GM21576 (cell line): ENCODE data around the gene RARS1.
"Not testable (repeated sequence)": the region's sequence is repeated elsewhere in the genome, so short reads cannot be mapped to it uniquely, and the experiment has no call there.

Experiments
- ATAC-seq: cut with Tn5 transposase; IDR thresholded peaks from one replicate; pipeline ENCODE4 v1.9.1; 2021; ENCODE audit warnings: mild to moderate bottlenecking, moderate library complexity; ENCODE audit not compliant: unreplicated experiment

Gene RARS1

GRCh38 chr5:168479166-168479565, 7.1 kb upstream of the RARS1 start:
- no peak for ATAC-seq

DNA sequence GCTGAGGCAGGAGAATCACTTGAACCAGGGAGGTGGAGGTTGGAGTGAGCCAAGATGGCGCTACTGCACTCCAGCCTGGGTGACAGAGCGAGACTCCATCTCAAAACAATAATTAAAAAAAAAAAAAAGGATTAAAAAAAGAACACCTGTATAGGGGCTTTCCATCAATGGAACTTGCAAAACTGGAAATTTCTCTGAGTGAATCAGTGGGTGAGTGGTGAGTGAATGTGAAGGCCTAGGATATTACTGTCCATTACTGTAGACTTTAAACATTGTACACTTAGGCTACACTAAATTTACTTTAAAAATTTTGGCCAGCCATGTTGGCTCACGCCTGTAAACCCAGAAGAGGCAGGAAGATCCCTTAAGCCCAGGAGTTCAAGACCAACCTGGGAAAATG, 5.7 kb upstream of the RARS1 start:
- no peak for ATAC-seq

DNA sequence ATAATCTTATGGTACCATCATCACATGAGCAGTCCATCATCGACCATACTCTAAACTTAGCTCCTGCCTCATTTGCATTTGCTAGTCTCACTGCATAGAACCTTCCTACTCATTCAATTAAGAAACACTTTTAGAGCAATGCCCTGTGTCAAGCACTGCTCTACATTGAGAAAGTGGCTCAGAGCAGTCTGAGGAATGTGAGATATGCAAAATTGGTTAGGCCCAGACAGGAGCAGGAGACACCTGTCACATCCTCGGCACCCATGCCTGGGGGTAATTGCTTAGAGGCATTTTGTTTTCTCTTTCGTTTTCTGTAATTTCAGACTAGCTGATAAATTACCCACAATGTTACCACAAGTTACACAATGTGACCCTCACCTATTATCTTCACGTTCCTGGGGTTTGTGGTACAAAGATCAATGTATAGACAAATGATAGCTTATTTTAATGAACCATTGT, 4.9 kb upstream of the RARS1 start:
- ATAC-seq, result peak; percentile 94

DNA sequence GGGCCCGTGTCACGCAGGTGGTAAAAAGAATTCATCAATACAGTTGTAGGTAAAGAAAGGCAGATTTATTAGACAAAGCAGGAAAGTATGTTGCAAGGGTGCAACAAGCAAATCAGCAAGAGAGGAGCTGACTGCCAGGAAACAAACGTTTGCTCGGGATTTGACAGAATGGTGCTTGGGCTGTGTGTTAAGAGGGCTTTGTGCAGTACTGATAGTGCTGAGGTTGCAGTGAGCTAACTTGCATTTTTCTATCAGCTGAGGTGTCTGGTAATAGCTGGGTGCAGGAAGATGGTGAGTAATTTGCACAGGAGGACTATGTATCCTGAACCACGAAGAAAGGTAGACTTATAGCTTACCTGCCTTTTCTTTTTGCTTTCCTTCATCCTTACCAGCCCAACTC, 3.9 kb upstream of the RARS1 start:
- no peak for ATAC-seq

GRCh38 chr5:168489059-168489458, 2.8 kb downstream of the RARS1 start:
- ATAC-seq, result no peak

- no peak for ATAC-seq
Observed at GRCh38 chr5:168494057-168494555, 7.8 kb downstream of the RARS1 start.

DNA sequence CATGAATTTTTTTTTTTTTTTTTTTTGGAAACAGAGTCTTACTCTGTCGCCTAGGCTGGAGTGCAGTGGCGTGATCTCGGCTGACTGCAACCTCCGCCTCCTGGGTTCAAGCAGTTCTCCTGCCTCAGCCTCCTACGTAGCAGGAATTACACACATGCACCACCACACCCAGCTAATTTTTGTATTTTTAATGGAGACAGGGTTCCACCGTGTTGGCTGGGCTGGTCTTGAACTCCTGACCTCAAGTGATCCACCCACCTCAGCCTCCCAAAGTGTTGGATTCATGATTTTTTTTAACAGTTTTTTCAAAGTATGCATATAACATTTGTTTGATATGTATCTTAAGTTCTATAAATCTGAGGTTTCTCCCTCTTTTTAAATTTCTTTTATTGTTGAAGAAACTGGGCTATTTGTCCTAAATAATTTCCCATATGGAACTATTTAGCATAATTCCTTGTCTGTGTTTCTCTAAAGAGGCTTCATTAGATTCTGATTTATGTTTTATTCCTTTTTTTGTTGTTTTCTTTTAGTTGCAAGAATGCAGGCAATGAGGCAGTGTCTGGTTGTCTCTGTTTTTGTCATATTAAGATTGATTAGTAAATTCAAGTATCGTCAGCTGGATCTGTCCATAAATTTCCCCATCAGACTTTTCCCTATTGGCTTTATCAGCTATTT, 16.4 kb downstream of the RARS1 start:
- ATAC-seq, result no peak

- no peak for ATAC-seq
Observed at GRCh38 chr5:168513861-168514428, 27.7 kb downstream of the RARS1 start.

DNA sequence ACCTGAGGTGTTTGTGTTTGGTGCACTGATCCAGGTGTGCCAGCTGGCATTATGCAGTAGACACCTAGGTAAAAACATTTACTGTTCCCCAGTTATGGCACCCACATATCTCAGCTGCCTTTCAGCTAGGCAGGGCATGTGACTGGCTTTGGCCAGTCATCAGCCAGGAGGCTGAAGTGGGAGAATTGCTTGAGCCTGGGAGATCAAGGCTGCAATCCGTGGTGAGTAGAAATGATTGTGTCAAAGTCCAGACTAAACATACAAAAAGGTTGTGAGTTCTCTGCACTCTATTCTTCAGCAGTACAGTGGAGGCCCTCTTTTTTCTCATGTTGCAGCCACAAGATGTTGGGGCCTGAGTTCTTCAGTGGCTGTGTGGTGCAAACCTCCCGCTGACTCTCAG, 39.6 kb downstream of the RARS1 start:
- ATAC-seq, result no peak

GRCh38 chr5:168527756-168528295, 41.6 kb downstream of the RARS1 start:
- ATAC-seq, result no peak

DNA sequence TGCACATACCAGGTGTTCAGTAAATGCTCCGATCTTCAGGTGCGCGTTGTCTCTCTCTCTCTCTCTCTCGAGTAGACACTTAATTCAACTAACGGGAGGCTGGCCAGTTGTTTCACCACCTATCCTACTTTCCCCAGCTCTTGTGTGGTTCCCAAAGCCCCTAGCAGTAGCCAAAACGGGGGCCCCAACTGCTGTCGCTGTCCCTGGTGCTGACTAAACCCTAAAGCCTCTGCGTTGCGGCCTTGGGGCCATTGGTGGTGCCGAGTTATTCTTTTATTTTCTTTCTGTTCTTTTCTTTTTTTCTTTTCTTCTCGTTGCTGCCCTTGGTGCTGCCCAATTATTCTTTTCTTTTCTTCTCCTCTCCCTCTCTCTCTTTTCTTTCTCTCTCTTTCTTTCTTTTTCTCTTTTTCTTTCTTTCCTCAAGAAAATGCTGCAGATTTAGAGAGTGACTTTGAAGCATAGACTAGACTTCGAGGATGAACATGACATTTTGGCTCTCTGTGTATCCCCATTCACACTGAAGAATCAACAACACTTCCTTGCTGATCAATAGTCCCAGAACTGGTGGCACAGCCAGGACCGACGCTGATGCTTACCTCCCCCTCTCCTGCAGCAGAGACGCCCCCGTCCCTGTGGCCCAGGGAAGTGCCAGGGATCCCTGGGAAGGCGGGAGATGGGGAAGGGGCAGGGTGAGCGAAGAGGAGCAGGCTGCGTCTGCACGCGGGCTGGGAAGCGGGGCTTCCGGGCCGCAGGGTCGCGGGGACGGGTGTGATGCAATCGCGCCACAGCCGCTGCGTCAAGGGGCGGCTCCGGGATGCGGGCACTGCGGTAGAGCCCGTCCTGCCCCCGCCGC, 42.5 kb downstream of the RARS1 start, which contains the start of gene FBLL1:
FBLL1 (plus strand) TSS at position 785 of the 853 bp plus-strand sequence. CDS start 200 bp downstream, outside the sequence.
- no peak for ATAC-seq

- no peak for ATAC-seq
Observed at GRCh38 chr5:168529374-168530234, 43.3 kb downstream of the RARS1 start.

DNA sequence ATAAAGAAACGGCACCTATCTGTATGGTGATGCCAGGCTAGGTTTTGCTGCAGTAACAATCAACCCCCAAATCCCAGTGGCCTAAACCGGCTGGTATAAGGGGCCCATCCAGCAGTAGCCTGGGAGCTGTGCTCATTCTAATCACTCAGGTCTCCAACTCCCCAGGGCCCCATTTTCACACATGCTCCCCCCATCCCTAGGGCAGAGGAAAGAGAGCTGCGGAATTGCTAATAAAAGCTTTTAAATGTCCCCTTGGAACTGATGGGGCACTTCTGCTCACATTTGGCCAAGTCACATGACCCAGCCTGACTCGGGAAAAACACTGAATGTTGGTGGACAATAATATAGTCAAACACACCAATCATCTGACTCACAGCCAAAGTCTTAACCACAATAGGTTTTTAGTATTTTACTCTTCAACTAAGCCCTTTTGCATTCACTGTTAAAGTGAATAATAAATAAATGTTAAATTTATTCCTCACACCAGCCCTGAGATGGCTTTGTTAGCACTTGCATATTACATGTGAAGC, 44.4 kb downstream of the RARS1 start:
- no peak for ATAC-seq

DNA sequence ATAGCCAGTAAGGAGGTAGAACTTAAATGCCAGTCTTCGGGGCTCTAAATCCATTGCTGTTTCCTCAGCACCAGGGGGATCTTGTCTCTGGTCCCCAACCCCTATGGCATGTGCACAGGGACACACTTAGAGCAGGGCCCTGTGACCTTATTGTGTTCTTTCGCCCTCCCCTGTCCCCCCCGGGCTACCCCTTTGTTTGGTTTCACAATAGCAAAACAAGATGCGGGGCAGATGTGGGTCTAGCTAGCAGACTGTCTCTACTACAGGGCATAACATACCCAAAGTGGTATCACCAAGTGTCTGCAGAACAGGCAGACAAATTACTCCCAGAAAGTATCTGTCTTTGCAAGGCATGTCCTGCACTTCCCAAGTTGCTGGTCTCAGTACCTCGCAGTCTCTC, 44.9 kb downstream of the RARS1 start:
- no peak for ATAC-seq

DNA sequence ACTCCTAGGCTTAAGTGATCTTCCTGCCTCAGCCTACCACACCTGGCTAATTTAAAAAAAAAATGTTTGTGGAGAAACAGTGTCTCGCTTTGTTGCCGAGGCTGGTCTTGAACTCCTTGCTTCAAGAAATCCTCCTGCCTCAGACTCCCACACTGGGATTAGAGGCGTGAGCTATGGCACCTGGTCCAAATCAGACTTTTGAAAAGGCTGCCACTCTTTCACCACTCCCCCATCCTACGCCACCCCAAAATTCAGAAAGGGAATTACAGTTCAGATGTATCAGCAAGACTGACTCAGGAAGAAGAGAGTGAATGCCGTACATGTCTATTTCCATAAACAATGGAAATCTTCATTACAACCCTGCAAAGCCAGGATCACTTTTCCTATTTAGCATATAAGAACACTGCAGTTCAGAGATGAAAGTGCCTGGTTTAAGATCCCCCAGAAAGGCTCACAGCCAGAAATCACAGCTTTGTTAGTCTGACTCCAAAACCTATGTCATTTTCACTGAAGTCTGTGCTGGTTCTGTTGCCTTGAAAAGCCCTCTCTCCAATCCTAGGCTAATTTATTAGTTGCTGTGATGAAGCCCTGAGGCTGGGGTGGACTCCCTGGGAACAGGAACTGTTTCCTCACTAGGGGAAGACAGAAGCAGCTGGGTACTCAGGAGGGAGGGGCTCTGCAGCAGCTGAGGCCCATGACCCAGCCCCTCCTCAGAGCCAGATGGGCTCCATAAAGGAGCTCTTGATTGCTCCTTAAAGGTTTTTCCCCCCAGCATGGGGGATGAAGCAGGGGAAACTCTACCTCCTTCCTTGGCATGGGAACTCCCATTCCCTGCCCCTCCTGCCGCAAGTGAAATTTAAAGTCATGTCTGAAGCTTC, 46.0 kb downstream of the RARS1 start:
- no peak for ATAC-seq

DNA sequence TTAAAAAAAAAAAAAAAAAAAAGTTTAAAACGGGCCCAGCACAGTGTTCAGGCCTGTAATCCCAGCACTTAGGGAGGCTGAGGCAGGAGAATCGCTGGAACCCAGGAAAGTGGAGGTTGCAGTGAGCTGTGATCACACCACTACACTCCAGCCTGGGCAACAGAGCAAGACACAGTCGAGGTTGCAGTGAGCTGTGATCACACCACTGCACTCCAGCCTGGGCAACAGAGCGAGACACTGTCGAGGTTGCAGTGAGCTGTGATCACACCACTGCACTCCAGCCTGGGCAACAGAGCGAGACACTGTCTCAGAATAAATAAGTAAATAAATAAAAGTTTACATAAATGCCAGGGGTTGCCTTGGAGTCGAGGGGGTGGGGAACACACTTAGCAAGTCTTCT, 48.1 kb downstream of the RARS1 start:
- not testable (repeated sequence) for ATAC-seq

DNA sequence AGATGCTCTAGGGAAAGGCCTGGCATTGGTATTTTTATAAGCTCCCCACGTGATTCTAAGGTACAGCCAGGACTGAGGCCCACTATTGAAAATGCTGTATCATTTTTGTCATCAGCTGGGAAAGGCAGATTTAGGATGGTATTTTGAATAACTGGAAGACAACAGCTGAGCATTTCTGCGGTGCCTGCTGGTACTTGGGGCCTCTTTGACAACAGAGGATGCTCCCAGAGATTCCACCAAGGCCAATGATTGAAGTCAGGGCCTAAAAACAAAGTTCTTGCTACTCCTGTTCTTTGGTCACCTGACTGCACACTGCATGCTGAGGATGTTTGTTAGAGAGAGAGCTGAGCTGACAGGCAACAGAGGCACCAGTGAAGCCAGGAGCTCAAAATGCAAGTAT, 50.9 kb downstream of the RARS1 start:
- no peak for ATAC-seq

GRCh38 chr5:168549554-168549953, 63.3 kb downstream of the RARS1 start:
- ATAC-seq, result no peak

GRCh38 chr5:168550656-168551055, 64.4 kb downstream of the RARS1 start:
- ATAC-seq, result no peak
